ENCODE measurements around the gene MAP2K5.

- TF ChIP-seq CTCF (IDR thresholded peaks at IDR 0.05; ENCODE audit: poor library complexity) (no peak), EZH2 (IDR thresholded peaks at IDR 0.05; ENCODE audit: borderline replicate concordance) (no peak)
These were observed 135.6 kb downstream of the MAP2K5 start for GRCh38 chr15:67678089-67678488.
